Activated T-helper 1 cell treated with anti-CD3 and anti-CD28 coated beads, Interleukin-2, amount 50 U/mL, for 16 hours (primary cell): Measurements from ENCODE around the gene SLC16A4.

Experiments used
- DNase-seq, 2 donors: peaks; one replicate each; pipeline ENCODE4 v3.0.0-alpha.2; 2020; ENCODE audit warnings: low read depth in 1 of 2, low spot score in 1 of 2

The SLC16A4 gene

DNA sequence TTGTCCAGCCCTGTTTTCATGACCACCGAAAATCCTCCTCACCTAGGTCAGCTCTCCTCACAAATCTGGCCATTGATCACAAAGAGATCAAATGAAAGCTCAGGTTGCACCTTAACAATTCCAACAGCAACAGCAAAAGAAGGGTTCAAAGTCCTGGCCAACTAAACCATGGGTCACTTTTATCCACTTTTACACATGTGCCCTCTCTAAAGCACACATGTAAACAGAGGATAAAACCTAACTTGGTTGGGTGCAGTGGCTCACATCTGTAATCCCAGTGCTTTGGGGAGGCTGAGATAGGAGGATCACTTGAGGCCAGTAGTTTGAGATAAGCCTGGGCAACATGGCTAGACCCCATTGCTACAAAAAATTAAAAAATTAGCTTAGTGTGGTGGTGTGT lies 55.6 kb downstream of the SLC16A4 start:
- DNase-seq: no peak

DNA sequence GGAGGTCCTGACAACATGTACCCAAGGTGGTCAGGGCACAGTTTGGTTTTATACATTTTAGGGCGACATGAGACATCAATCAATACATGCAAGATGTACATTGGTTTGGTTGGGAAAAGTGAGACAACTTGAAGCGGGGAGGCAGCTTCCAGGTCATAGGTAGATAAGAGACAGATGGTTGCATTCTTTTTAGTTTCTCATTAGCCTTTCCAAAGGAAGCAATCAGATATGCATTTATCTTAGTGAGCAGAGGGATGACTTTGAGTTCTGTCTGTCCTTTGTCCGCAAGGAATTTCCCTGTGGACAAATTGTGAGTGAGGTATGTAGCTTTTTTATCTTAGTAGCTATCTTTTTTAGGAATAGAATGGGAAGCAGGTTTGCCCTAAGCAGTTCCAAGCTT lies 62.1 kb downstream of the SLC16A4 start:
- DNase-seq: no peak

- no peak for DNase-seq
Observed at GRCh38 chr1:110328274-110328673, 62.6 kb downstream of the SLC16A4 start.

DNA sequence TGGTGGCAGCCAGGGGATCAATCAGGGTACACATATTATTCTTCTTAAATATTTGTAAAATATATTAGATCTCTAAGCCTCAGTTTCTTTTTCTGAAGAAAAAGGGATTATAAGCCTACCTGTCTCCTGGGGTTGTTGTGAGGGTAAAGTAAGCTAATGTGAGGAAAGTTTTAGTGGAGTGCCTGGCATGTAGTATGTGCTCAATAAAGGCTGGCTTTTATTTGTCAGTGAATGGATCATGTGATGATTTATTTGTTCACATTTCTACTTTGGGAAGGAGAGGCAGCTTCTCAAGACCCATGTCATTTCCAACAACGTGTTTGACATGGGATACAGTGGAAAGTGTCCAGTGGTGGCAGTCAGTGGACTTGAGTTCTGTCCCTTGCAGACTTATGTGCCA lies 64.0 kb downstream of the SLC16A4 start:
- DNase-seq: no peak

DNA sequence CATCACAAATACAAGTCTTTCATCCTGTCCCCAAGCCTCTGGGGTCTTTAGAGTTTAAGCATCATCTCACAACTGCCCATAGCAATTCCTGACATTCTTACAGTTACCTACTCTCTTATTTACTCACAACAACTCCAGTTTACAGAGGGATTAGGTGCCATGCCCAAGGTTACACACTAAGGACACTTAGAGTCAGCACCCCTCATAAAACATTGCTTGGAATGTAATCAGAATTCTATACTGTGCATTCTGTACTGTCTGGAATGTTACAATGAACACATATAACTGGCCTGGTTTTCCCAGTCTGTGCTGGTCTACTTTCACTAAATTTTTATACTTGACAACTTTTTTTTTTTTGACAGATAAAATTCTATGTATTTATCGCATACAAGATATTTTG lies 66.2 kb downstream of the SLC16A4 start:
- DNase-seq: no peak

GRCh38 chr1:110321846-110322245 lies 69.0 kb downstream of the SLC16A4 start:
- DNase-seq: no peak

- DNase-seq: no peak
Observed at GRCh38 chr1:110321045-110321444, 69.8 kb downstream of the SLC16A4 start.

- DNase-seq: no peak
Observed at GRCh38 chr1:110320168-110320518, 70.7 kb downstream of the SLC16A4 start.

DNA sequence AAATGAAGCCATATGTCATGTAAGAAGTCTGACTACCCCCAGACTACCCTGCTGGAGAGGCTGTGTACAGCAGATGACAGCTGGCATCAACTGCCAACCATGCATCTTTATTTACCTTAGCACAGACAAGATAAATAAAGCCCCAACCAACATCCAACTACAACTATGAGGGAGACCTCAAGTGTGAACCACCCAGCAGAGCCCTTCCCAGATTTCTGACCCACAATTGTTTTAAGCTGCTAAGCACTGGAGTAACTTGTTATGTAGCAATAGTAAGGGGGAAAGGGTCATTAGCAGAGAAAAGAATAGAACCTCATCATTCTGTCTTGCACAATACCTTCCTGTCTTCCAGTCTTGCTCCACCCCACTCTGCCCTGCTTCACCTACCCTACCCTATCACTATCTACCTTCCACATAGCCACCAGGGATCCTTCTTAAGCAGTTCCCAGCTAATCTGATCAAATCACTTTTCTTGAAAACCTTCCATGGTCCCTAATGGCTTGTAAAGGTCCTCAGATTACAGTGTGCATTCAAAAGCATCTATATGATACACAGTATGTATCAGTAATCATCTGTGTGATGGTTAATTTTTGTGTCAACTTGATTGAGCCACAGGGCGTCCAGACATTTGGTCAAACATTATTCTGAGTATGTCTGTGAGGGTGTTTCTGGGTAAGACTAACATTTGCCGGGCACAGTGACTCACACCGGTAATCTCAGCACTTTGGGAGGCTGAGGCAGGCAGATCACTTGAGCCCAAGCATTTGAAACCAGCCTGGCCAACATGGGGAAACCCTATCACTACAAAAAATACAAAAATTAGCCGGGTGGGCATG lies 71.3 kb downstream of the SLC16A4 start:
- no peak for DNase-seq

GRCh38 chr1:110318046-110318445 lies 72.8 kb downstream of the SLC16A4 start:
- DNase-seq: no peak

DNA sequence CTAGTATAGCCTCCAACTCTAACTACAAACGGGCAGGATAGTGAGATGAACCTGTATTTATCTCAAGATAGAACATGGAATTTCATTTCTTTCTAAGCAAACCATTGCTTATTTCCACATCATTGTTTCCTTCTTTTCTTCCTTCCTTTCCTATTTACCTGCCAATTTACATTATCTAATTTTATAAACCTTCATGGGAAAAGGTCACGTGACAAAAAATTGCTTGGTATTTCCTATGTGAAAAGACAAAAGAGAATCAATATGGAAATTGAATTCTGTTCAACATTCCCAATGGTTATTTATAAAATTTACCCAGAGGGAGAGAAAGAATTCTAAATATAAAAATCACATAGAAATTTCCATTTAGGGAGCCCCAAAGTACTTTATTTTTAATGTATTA lies 74.1 kb downstream of the SLC16A4 start:
- no peak for DNase-seq
